Melanocyte of skin (primary cell): Measurements from ENCODE around the gene CD59. TPM values are rescaled to one million over a fixed set of nuclear protein-coding genes. Genes with fewer than 3 reads are reported as not detected.

Experiments used
- total RNA-seq, 2 donors: library from RNA; depleted of rRNA; stranded (reverse); fragments of >200 nt; gene quantifications; 2 replicates each; pipeline ENCODE4 v1.2.3, GENCODE V29; 2012

The CD59 gene, protein sequence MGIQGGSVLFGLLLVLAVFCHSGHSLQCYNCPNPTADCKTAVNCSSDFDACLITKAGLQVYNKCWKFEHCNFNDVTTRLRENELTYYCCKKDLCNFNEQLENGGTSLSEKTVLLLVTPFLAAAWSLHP
- total RNA-seq = 100 to 1,000 TPM; 148 to 234 TPM

DNA sequence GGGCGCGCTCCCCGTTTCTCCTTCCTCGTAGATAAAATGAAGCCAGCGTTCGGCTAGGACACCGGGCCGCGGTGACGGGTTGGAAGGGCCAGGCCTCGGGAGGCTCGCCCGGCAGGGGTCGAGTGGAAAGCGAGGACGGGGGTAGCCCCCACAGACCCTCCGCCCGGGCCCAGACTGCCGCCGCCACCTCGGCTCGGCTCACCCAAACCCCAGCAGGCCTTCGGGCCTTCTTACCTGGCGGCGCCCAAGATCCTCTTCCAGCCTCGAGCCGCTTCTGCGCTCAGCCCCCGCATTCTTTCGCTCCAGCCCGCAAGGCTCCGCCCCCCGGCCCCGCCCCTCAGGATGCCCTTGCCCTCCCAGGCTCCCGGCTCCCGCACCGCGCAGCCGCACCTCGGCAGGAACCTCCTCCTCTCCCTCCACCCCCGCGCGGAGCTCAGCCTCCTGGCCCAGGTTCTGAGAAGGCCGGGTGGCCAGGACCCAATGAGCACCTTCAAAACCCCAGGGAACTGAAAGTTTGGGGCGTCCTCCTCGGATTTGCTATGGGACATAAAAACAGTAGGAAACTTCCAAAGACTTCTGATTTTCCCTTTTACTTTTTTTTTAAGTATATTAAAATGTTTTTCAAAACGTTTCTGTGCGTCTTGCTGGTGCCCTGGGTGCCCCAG, at the start of gene CD59:
CD59 (minus strand) TSS at position 276 of the 665 bp plus-strand sequence. CDS start 13,978 bp downstream, outside the sequence.

DNA sequence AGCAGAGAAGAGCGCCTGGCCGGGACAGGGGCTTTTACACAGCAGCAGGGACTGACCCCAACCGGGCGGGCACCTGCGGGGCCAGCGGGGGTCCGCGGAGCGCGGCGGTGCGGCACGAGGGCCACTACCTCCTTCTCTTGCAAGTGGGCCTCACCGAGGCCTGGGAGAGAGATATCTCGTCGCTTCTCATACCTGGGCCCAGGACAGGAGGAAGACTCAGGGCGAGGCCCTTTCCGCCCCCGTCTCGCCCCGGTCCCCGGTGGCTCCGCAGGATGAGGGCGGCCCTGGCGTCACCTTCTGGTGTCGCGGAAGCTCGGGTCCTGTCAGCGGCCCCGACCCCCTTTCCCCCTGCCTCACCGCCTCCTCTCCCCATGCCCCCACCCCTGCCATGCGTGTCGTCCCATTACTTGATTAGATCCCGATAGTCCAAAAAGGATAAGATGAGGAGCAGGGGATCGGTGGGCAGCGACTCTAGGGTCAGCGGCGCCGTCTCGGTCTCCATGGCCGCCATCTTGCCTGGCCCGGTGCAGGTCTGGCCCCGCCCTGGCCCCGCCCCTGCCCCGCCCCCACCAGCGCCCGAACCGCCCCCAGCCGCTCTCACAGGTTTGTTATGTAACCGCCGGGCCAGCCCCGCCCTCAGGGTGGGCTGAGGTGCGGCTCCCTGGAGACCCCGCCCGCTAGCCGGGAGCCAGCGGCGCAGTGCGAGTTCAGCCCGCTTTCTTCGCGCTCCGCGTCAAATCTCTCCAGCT, 37.9 kb upstream of the CD59 start, which contains the start of gene FBXO3:
FBXO3 (minus strand) TSS at position 534 of the 749 bp plus-strand sequence; CDS start at position 511, 23 bp downstream.

DNA sequence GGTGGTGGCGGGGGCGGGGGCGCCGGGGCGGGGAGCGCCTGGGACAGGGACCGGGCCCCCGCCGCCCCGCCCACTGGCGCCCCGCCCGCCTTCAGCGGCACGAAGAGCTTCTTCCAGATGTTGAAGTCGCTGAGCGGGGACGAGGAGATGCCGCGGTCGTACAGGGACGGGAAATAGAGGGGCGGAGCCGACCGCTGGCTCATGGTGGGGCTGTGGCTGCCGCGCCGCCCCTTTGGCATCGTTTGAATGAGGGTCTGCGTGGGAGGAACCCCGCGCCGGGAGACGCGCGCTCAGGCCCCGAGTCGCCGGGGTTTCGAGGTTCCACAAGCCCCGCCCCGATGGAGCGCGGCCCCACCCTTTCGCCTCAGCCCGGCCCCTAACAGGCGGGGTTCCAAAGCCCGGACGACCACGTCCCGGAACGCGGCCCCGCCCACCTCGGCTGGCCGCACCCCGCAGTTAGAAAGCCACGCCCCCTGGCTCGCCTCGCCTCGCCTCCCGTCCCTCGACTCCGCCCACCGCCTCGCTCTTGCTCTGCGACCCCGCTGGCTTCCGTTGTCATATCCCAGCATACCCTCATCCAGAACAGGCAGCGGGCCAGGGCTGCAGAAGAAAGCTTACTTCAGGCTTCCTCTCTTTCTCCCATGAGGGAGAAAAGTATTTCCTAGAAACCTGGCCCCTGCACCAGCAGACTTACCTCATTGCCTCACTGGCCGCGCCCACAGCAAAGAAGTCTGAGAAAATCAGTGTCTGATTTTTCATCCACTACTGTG, 35.5 kb downstream of the CD59 start, which contains the start of gene C11orf91:
C11orf91 (minus strand) TSS at position 325 of the 770 bp plus-strand sequence; CDS start at position 239, 86 bp downstream.

Other genes starting within 250 kb of the CD59 start
- under 1 TPM in 1 of 2 donors, not detected in 1; 0.34 TPM for gene C11orf91, start 35.6 kb downstream of the CD59 start, total RNA-seq
- 10 to 100 TPM; 34.1 to 36.3 TPM for gene FBXO3, start 38.1 kb upstream of the CD59 start, total RNA-seq
- gene LMO2, start 155.7 kb upstream of the CD59 start, total RNA-seq = under 1 TPM; under 0.01 to 0.34 TPM